Endothelial cell of umbilical vein (primary cell): Measurements from ENCODE around the gene INSRR. TPM values are rescaled to one million over a fixed set of nuclear protein-coding genes. Genes with fewer than 3 reads are reported as not detected.

Experiments
- BruUV-seq: library from RNA; stranded (reverse); fragments of 400-500 nt; replicated peaks from 2 replicates; lab custom pipeline; 2021; lab: Mats Ljungman, UMichigan
- CTCF ChIA-PET: fragments of 300-600, 350-600 bp; sonication (Branson Sonifier 250); formaldehyde crosslinking; loops from one replicate; lab custom pipeline; 2021; ENCODE audit warnings: antibody characterized with exemption, inconsistent platforms; lab: Charles Lee
- POLR2A ChIA-PET: fragments of 300-600, 350-600 bp; sonication (Branson Sonifier 250); formaldehyde crosslinking; loops from one replicate; lab custom pipeline; 2021; ENCODE audit warnings: antibody characterized with exemption, inconsistent platforms; lab: Charles Lee
- DNase-seq: peaks from one replicate; pipeline ENCODE4 v3.0.0-alpha.2; 2011; ENCODE audit warnings: low read depth, low spot score
- FAIRE-seq: peaks from 2 replicates; lab custom pipeline; 2011; peaks lifted over from hg19 to GRCh38; lab: Jason Lieb, UNC
- H2AFZ ChIP-seq: 2 replicates; pipeline ENCODE4 v1.6.0; 2012; ENCODE audit warnings: low read depth, low read length, control low read depth, inconsistent platforms
- H3K27ac ChIP-seq: 2 replicates; pipeline ENCODE4 v1.5.1; 2011; ENCODE audit warnings: low read depth, mild to moderate bottlenecking, control low read depth, low read length, moderate library complexity; ENCODE audit not compliant: insufficient read depth
- H3K27me3 ChIP-seq, 2 experiments: 2 replicates each; pipeline versions ENCODE4 v1.6.0 to v1.6.1; 2011; ENCODE audit warnings: low read length in 2 of 2, mixed read lengths in 1 of 2; ENCODE audit not compliant: control insufficient read depth in 2 of 2, insufficient read depth in 2 of 2
- H3K36me3 ChIP-seq, 2 experiments: 2 replicates in 1 of 2; 3 replicates in 1 of 2; pipeline ENCODE4 v1.5.1; 2011; ENCODE audit warnings: low read length in 2 of 2, mild to moderate bottlenecking in 1 of 2, moderate library complexity in 1 of 2; ENCODE audit not compliant: control insufficient read depth in 2 of 2, insufficient read depth in 2 of 2; ENCODE audit errors: extremely low read depth in 1 of 2
- H3K4me1 ChIP-seq: 3 replicates; pipeline ENCODE4 v1.5.1; 2011; ENCODE audit warnings: mild to moderate bottlenecking, low read length; ENCODE audit not compliant: control insufficient read depth, insufficient read depth; ENCODE audit errors: extremely low read depth
- H3K4me2 ChIP-seq: 2 replicates; pipeline ENCODE4 v1.6.1; 2011; ENCODE audit warnings: low read length, control low read depth, mixed read lengths; ENCODE audit not compliant: insufficient read depth
- H3K4me3 ChIP-seq, 3 experiments: fragments of 200-600 bp in 1 of 3; sonication (generic), shearing (Covaris generic) in 1 of 3; replicated peaks in 1 of 3; 2 replicates each; pipeline ENCODE4 v1.5.1; 2011 to 2016; ENCODE audit warnings: control low read depth in 3 of 3, low read length in 3 of 3, mild to moderate bottlenecking in 2 of 3, inconsistent platforms in 1 of 3, low read depth in 1 of 3, moderate library complexity in 1 of 3; ENCODE audit not compliant: insufficient read depth in 1 of 3
- H3K79me2 ChIP-seq: 2 replicates; pipeline ENCODE4 v1.6.0; 2012; ENCODE audit warnings: low read length, inconsistent platforms; ENCODE audit not compliant: control insufficient read depth, insufficient read depth
- H3K9ac ChIP-seq: replicated peaks from 2 replicates; pipeline ENCODE3; 2011; ENCODE audit warnings: low read length, control low read depth; ENCODE audit not compliant: insufficient read depth; ENCODE audit errors: extremely low read depth
- H3K9me1 ChIP-seq: replicated peaks from 3 replicates; pipeline ENCODE4 v1.6.0; 2011; ENCODE audit warnings: mild to moderate bottlenecking, low read length; ENCODE audit not compliant: control insufficient read depth, insufficient read depth; ENCODE audit errors: extremely low read depth
- H3K9me3 ChIP-seq: replicated peaks from 2 replicates; pipeline ENCODE4 v1.5.1; 2012; ENCODE audit warnings: low read length, inconsistent platforms; ENCODE audit not compliant: control insufficient read depth, insufficient read depth
- H4K20me1 ChIP-seq: replicated peaks from 2 replicates; pipeline ENCODE3; 2011; ENCODE audit warnings: mild to moderate bottlenecking, low read length; ENCODE audit not compliant: control insufficient read depth, insufficient read depth; ENCODE audit errors: extremely low read depth
- EZH2 ChIP-seq: IDR thresholded peaks from 2 replicates; pipeline ENCODE4 v1.6.1; 2012; ENCODE audit warnings: borderline replicate concordance, low read depth, mild to moderate bottlenecking, moderate library complexity, low read length, inconsistent platforms; ENCODE audit not compliant: severe bottlenecking
- FOS ChIP-seq: IDR thresholded peaks from 2 replicates; pipeline ENCODE4 v1.6.1; 2011; ENCODE audit warnings: mild to moderate bottlenecking, low read length, moderate library complexity, borderline replicate concordance; ENCODE audit not compliant: insufficient read depth
- GATA2 ChIP-seq: IDR thresholded peaks from 2 replicates; pipeline ENCODE4 v1.7.0; 2011; ENCODE audit warnings: low read depth, mild to moderate bottlenecking, moderate library complexity, mixed read lengths, low read length; ENCODE audit not compliant: insufficient read length, insufficient read depth
- JUN ChIP-seq: IDR thresholded peaks from 2 replicates; pipeline ENCODE4 v1.6.1; 2011; ENCODE audit warnings: borderline replicate concordance, low read depth; ENCODE audit not compliant: insufficient read length, insufficient read depth
- MAX ChIP-seq: IDR thresholded peaks from 2 replicates; pipeline ENCODE4 v1.6.1; 2011; ENCODE audit not compliant: insufficient read depth, insufficient read length
- MYC ChIP-seq: IDR thresholded peaks from one replicate; pipeline ENCODE4 v1.6.1; 2011; ENCODE audit warnings: mild to moderate bottlenecking, low read depth, low read length
- POLR2A ChIP-seq: IDR thresholded peaks from 2 replicates; pipeline ENCODE4 v1.6.1; 2012; ENCODE audit warnings: low read depth, mild to moderate bottlenecking, control low read depth, low read length
- POLR2AphosphoS5 ChIP-seq: IDR thresholded peaks from 2 replicates; pipeline ENCODE4 v1.6.1; 2012; ENCODE audit warnings: low read depth, mild to moderate bottlenecking, control low read depth, low read length, moderate library complexity; ENCODE audit not compliant: insufficient read depth
- dilution Hi-C: fragments of 300-500 bp; cut with MboI; formaldehyde crosslinking; loops from one replicate; pipeline ENCODE4 v1.15.0; 2019; ENCODE audit warnings: low sequenced_read_pairs; ENCODE audit not compliant: extremely low pct_ligation_motif_present
- intact Hi-C: fragments of 100-400 bp; cut with micrococcal nuclease; formaldehyde crosslinking; loops from one replicate; pipeline ENCODE4 v1.10.0; 2022
- polyA plus RNA-seq, 4 experiments: library from polyadenylated mRNA; depleted of rRNA in 3 of 4; stranded (reverse) in 3 of 4; unstranded in 1 of 4; fragments of >200 nt; gene quantifications; 2 replicates each; pipeline versions ENCODE4 v1.2.1 to v1.2.3, GENCODE V29; 2011 to 2012; ENCODE audit warnings: missing spikeins in 1 of 4
- total RNA-seq: library from RNA; stranded (reverse); gene quantifications from 2 replicates; pipeline ENCODE4 v1.2.3, GENCODE V29; 2021
- TF ChIP-seq, protein P1 (sequence below), 2 donors: IDR thresholded peaks; 1 replicate in 1 of 2; 2 replicates in 1 of 2; pipeline ENCODE4 v1.5.1; 2011; ENCODE audit warnings: low read length in 2 of 2, mild to moderate bottlenecking in 2 of 2, moderate library complexity in 2 of 2, control low read depth in 1 of 2, inconsistent platforms in 1 of 2, low read depth in 1 of 2; ENCODE audit not compliant: insufficient read depth in 1 of 2; ENCODE audit errors: extremely low read depth in 1 of 2

INSRR gene
- total and polyA plus RNA-seq, 2 donors (not counting 3 experiments of a cell fraction or from before 2014, with no cell fraction given), result not detected

DNA sequence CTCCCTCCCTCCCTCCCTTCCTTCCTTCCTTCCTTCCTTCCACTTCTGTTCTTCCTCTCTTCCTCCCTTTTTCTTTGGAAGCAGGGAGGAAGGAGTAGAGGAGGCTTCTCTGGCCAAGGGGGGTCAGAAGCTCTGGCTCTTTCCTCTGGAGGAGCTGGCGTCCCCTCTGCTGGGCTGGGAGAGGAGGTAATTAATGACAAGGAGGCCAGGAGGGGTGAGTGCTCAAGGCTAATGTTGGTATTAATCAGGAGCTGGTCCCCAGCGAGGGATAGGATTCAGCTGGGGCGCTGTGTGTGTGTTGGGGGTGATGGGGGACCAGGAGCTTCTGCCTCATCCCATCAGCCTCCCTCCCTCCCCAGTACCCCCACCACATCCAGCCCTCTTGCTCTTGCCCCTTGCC is 28.4 kb upstream of the INSRR start:
- Histone ChIP-seq H3K79me2 (no peaks in the 10 kb centered on the region), H3K4me3 (no peak overlapping the region), H4K20me1 (no peaks in the 10 kb centered on the region), H3K9me1 (no peaks in the 10 kb centered on the region), H3K4me2 (no peak overlapping the region), H3K36me3 (no peaks in the 10 kb centered on the region), H3K27me3 (peaks cover 2 to 15% of the 10 kb centered on the region in 2 experiments), H3K9me3 (no peaks in the 10 kb centered on the region), H3K9ac (no peak overlapping the region), H3K4me1 (no peaks in the 10 kb centered on the region), H3K27ac (no peak overlapping the region), H2AFZ (no peak overlapping the region)
- dilution Hi-C loops (no loop called here), intact Hi-C loops (no loop called here)
- ChIA-PET POLR2A (interaction anchor here (0.6 to 1.0 kb wide), 2 partner anchors 43 to 66 kb away, joined by 3 read pairs; no protein-coding TSS in a partner anchor), CTCF (interaction anchor here (0.7 to 8.4 kb wide), 11 partner anchors 10 to 199 kb away, joined by 3 to 137 read pairs (median 6); partner anchors contain the start of genes ISG20L2 and METTL25B)
- FAIRE-seq (no peak), DNase-seq (no peak)
- BruUV-seq, result no TSS peak
- TF ChIP-seq JUN (no peak), POLR2A (no peak), GATA2 (no peak), MAX (no peak), FOS (no peak), MYC (no peak), EZH2 (no peak), POLR2AphosphoS5 (no peak)
- TF ChIP-seq, protein P1, sequence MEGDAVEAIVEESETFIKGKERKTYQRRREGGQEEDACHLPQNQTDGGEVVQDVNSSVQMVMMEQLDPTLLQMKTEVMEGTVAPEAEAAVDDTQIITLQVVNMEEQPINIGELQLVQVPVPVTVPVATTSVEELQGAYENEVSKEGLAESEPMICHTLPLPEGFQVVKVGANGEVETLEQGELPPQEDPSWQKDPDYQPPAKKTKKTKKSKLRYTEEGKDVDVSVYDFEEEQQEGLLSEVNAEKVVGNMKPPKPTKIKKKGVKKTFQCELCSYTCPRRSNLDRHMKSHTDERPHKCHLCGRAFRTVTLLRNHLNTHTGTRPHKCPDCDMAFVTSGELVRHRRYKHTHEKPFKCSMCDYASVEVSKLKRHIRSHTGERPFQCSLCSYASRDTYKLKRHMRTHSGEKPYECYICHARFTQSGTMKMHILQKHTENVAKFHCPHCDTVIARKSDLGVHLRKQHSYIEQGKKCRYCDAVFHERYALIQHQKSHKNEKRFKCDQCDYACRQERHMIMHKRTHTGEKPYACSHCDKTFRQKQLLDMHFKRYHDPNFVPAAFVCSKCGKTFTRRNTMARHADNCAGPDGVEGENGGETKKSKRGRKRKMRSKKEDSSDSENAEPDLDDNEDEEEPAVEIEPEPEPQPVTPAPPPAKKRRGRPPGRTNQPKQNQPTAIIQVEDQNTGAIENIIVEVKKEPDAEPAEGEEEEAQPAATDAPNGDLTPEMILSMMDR (IDR thresholded peaks at IDR 0.05; ENCODE audit: extremely low read depth in 1 of 2, insufficient read depth in 1 of 2, low read depth in 1 of 2, low read length in 2 of 2), result no peak
